ENCODE results near the gene ADARB1.

Gene ADARB1

GRCh38 chr21:45078371-45078770 lies 4.0 kb downstream of the ADARB1 start:
- no peak for DNase-seq

GRCh38 chr21:45078877-45079281 lies 4.5 kb downstream of the ADARB1 start:
- DNase-seq, result peak; percentile 47

- no peak for DNase-seq
Measured at GRCh38 chr21:45079351-45079750, 5.0 kb downstream of the ADARB1 start.

GRCh38 chr21:45080232-45080631 lies 5.9 kb downstream of the ADARB1 start:
- DNase-seq, result no peak

- no peak for DNase-seq
Measured at GRCh38 chr21:45080639-45081414, 6.4 kb downstream of the ADARB1 start.

GRCh38 chr21:45081636-45082035 lies 7.3 kb downstream of the ADARB1 start:
- no peak for DNase-seq

GRCh38 chr21:45082736-45083135 lies 8.4 kb downstream of the ADARB1 start:
- no peak for DNase-seq

GRCh38 chr21:45084121-45084520 lies 9.7 kb downstream of the ADARB1 start:
- DNase-seq, result no peak

GRCh38 chr21:45084881-45085536 lies 10.6 kb downstream of the ADARB1 start:
- DNase-seq, result no peak

- DNase-seq, result no peak
Measured at GRCh38 chr21:45085700-45086099, 11.3 kb downstream of the ADARB1 start.

- no peak for DNase-seq
Measured at GRCh38 chr21:45086337-45086958, 12.1 kb downstream of the ADARB1 start.

- DNase-seq, result no peak
Measured at GRCh38 chr21:45087022-45087823, 12.8 kb downstream of the ADARB1 start.

GRCh38 chr21:45088116-45088515 lies 13.7 kb downstream of the ADARB1 start:
- no peak for DNase-seq

GRCh38 chr21:45088729-45089128 lies 14.3 kb downstream of the ADARB1 start:
- DNase-seq, result no peak

- DNase-seq, result no peak
Measured at GRCh38 chr21:45089964-45090363, 15.6 kb downstream of the ADARB1 start.

GRCh38 chr21:45090966-45091365 lies 16.6 kb downstream of the ADARB1 start:
- no peak for DNase-seq

- DNase-seq, result no peak
Measured at GRCh38 chr21:45091550-45092322, 17.4 kb downstream of the ADARB1 start.

GRCh38 chr21:45093035-45093532 lies 18.7 kb downstream of the ADARB1 start:
- no peak for DNase-seq

GRCh38 chr21:45094412-45094811 lies 20.0 kb downstream of the ADARB1 start:
- DNase-seq, result no peak

GRCh38 chr21:45095505-45095904 lies 21.1 kb downstream of the ADARB1 start:
- DNase-seq, result no peak

- no peak for DNase-seq
Measured at GRCh38 chr21:45096217-45096616, 21.8 kb downstream of the ADARB1 start.

GRCh38 chr21:45097827-45098387 lies 23.5 kb downstream of the ADARB1 start:
- no peak for DNase-seq
